ENCODE data around the gene NRG3.

DNA sequence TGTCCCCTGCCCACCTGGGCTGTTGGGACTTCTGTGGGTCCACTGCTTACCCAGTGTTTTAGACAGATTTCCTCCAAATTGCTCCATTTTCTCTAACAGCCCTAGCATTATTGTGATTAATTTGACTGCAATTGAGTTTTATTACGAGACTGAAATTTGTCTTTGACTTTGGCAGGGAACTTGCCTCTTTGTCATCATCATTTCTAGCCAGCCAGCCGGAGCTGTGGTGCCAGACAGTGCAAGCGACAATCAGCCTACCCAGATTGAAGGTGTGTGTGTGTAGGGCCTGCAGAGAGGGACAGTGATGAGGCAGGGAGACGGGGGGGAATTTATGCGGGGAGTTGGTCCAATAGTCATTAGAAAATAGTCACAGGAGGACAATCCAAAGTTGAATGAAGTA is 743.0 kb downstream of the NRG3 start:
- TF ChIP-seq YY1 (IDR thresholded peaks at IDR 0.05; ENCODE audit: low read depth, low read length) = no peak
- no peak for TF ChIP-seq EZH2 (IDR thresholded peaks at IDR 0.05; ENCODE audit: low read depth, low read length, severe bottlenecking)
- TF ChIP-seq, protein P1, sequence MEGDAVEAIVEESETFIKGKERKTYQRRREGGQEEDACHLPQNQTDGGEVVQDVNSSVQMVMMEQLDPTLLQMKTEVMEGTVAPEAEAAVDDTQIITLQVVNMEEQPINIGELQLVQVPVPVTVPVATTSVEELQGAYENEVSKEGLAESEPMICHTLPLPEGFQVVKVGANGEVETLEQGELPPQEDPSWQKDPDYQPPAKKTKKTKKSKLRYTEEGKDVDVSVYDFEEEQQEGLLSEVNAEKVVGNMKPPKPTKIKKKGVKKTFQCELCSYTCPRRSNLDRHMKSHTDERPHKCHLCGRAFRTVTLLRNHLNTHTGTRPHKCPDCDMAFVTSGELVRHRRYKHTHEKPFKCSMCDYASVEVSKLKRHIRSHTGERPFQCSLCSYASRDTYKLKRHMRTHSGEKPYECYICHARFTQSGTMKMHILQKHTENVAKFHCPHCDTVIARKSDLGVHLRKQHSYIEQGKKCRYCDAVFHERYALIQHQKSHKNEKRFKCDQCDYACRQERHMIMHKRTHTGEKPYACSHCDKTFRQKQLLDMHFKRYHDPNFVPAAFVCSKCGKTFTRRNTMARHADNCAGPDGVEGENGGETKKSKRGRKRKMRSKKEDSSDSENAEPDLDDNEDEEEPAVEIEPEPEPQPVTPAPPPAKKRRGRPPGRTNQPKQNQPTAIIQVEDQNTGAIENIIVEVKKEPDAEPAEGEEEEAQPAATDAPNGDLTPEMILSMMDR (IDR thresholded peaks at IDR 0.05; ENCODE audit: control extremely low read depth in 1 of 3, insufficient read depth in 1 of 3, low read depth in 1 of 3, low read length in 3 of 3) = no peak
- TF ChIP-seq, protein P2, sequence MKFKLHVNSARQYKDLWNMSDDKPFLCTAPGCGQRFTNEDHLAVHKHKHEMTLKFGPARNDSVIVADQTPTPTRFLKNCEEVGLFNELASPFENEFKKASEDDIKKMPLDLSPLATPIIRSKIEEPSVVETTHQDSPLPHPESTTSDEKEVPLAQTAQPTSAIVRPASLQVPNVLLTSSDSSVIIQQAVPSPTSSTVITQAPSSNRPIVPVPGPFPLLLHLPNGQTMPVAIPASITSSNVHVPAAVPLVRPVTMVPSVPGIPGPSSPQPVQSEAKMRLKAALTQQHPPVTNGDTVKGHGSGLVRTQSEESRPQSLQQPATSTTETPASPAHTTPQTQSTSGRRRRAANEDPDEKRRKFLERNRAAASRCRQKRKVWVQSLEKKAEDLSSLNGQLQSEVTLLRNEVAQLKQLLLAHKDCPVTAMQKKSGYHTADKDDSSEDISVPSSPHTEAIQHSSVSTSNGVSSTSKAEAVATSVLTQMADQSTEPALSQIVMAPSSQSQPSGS (IDR thresholded peaks at IDR 0.05; ENCODE audit: low read length) = no peak
- TF ChIP-seq NRF1 (IDR thresholded peaks at IDR 0.05; ENCODE audit: low read depth, low read length) = no peak
- TF ChIP-seq POLR2AphosphoS5 (IDR thresholded peaks at IDR 0.05; ENCODE audit: low read depth, low read length) = no peak
- TF ChIP-seq, protein P3, sequence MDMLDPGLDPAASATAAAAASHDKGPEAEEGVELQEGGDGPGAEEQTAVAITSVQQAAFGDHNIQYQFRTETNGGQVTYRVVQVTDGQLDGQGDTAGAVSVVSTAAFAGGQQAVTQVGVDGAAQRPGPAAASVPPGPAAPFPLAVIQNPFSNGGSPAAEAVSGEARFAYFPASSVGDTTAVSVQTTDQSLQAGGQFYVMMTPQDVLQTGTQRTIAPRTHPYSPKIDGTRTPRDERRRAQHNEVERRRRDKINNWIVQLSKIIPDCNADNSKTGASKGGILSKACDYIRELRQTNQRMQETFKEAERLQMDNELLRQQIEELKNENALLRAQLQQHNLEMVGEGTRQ (IDR thresholded peaks at IDR 0.05; ENCODE audit: low read length) = no peak
- TF ChIP-seq EP300 (IDR thresholded peaks at IDR 0.05; ENCODE audit: borderline replicate concordance in 1 of 2, low read depth in 2 of 2, low read length in 2 of 2) = no peak
- TF ChIP-seq, protein P4, sequence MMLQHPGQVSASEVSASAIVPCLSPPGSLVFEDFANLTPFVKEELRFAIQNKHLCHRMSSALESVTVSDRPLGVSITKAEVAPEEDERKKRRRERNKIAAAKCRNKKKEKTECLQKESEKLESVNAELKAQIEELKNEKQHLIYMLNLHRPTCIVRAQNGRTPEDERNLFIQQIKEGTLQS (IDR thresholded peaks at IDR 0.05; ENCODE audit: insufficient read depth, low read depth, low read length) = no peak
- no peak for TF ChIP-seq RBBP5 (IDR thresholded peaks at IDR 0.05; ENCODE audit: borderline replicate concordance, low read depth, low read length)
